Spleen (tissue), 13 donors: ENCODE data around the gene HDAC3. TPM values are rescaled to one million over a fixed set of nuclear protein-coding genes. Genes with fewer than 3 reads are reported as not detected.

Experiments used
- DNase-seq: peaks from one replicate; pipeline ENCODE4 v3.0.0-alpha.2; 2020
- H3K27ac ChIP-seq, 8 donors: fragments of 200-600 bp; sonication (generic) in 7 of 8; 1 replicate in 4 of 8; 2 replicates in 4 of 8; pipeline versions ENCODE4 v1.5.0 to v1.8.0; 2016 to 2021; ENCODE audit warnings: inconsistent platforms in 4 of 8, mild to moderate bottlenecking in 4 of 8, moderate library complexity in 1 of 8
- H3K27me3 ChIP-seq, 7 donors: fragments of 200-600 bp; sonication (generic) in 6 of 7; replicated peaks in 1 of 7; 1 replicate in 4 of 7; 2 replicates in 3 of 7; pipeline versions ENCODE4 v1.5.0 to v1.8.0; 2016 to 2021; ENCODE audit warnings: inconsistent platforms in 3 of 7, mild to moderate bottlenecking in 1 of 7
- H3K36me3 ChIP-seq, 6 donors: fragments of 200-600 bp; sonication (generic) in 5 of 6; 1 replicate in 4 of 6; 2 replicates in 2 of 6; pipeline versions ENCODE4 v1.5.0 to v1.8.0; 2016 to 2021; ENCODE audit warnings: inconsistent platforms in 2 of 6
- H3K4me1 ChIP-seq, 6 donors: fragments of 200-600 bp; sonication (generic) in 5 of 6; 1 replicate in 3 of 6; 2 replicates in 3 of 6; pipeline versions ENCODE4 v1.5.0 to v1.8.0; 2016 to 2021; ENCODE audit warnings: inconsistent platforms in 3 of 6
- H3K4me3 ChIP-seq, 8 donors: fragments of 200-600 bp; sonication (generic) in 7 of 8; 1 replicate in 4 of 8; 2 replicates in 4 of 8; pipeline versions ENCODE4 v1.5.0 to v1.8.0; 2016 to 2021; ENCODE audit warnings: inconsistent platforms in 4 of 8, mild to moderate bottlenecking in 4 of 8, moderate library complexity in 2 of 8
- H3K9me3 ChIP-seq, 8 donors: fragments of 200-600 bp; sonication (generic) in 7 of 8; 1 replicate in 4 of 8; 2 replicates in 4 of 8; pipeline versions ENCODE4 v1.5.0 to v1.8.0; 2016 to 2021; ENCODE audit warnings: inconsistent platforms in 4 of 8
- CTCF ChIP-seq, 11 experiments: fragments of 200-600 bp in 7 of 11; fragments of 450-650 bp in 4 of 11; sonication (generic) in 4 of 11; IDR thresholded peaks in 8 of 11; conservative IDR thresholded peaks in 3 of 11; 1 replicate in 7 of 11; 2 replicates in 4 of 11; pipeline versions ENCODE4 v1.4.0 to v1.8.0; 2016 to 2021; ENCODE audit warnings: antibody characterized with exemption in 11 of 11, inconsistent platforms in 4 of 11, mild to moderate bottlenecking in 1 of 11
- POLR2A ChIP-seq, 3 donors: fragments of 450-650 bp; IDR thresholded peaks; one replicate each; pipeline ENCODE4 v1.5.1; 2017; ENCODE audit warnings: antibody characterized with exemption in 3 of 3, mild to moderate bottlenecking in 1 of 3
- POLR2AphosphoS5 ChIP-seq, 3 donors: sonication (generic); formaldehyde crosslinking; IDR thresholded peaks; one replicate each; pipeline ENCODE4 v1.5.1; 2017; ENCODE audit warnings: antibody characterized with exemption in 3 of 3
- WGBS, 5 donors: extraction: QIAGEN DNeasy Blood & Tissue Kit in 3 of 5; methylation state at CpG; one replicate each; pipeline versions ENCODE4 v1.1.5 to v1.1.7; 2013 to 2018; 5-methylcytosine and 5-hydroxymethylcytosine counted together
- intact Hi-C: fragments of 100-400 bp; cut with DNase I; formaldehyde crosslinking; loops from one replicate; pipeline ENCODE4 v1.15.0; 2023; ENCODE audit warnings: low total_unique reads
- long read RNA-seq, 2 donors: transcript quantifications; one replicate each; lab custom pipeline, GENCODE V29; 2026
- polyA plus RNA-seq, 3 donors: library from polyadenylated mRNA; stranded (reverse); fragments of 200-250 nt; gene quantifications; one replicate each; pipeline ENCODE4 v1.2.1, GENCODE V29; 2013
- total RNA-seq, 7 donors: library from RNA; depleted of rRNA in 3 of 7; stranded (reverse); fragments of >200 nt in 3 of 7; fragmentation: NEBNext Ultra II Directional in 4 of 7; extraction: Animal tissue kit (Norgen Biotek cat#: 25700) in 4 of 7; gene quantifications; one replicate each; pipeline versions ENCODE4 v1.1.0 to v1.2.1, GENCODE V29; 2016 to 2021
- donor health status: healthy with polysubstance abuse.
- donor health status: DM: no; HTN: no; CAD: no; lungs with moderate emphysema.
- donor health status: DM: no; HTN: no; CAD: no.
- donor health status: Bipolar disorder and iron deficiency.
- donor health status: healthy.
- donor health status: DM: no; HTN: no; CAD: no.
- donor health status: DM: yes; HTN: yes; CAD: no.

HDAC3 gene
- total RNA-seq (10 to 100 TPM; 51.1 to 71.3 (median 60.7) TPM), polyA plus RNA-seq (100 to 1,000 TPM in 1 of 3 donors, 10 to 100 TPM in 2; 66.3 to 108 (median 89.3) TPM)
- long read RNA-seq, donor 1, partial matches to known transcripts: 0 of 7 reads
- long read RNA-seq, donor 1, other reads (novel, unspliced or antisense): 0 of 7 reads
- long read RNA-seq, donor 2, transcript HDAC3-201 (15 exons, 1,959 nt): major isoform, 20 of 21 reads
- long read RNA-seq, donor 2, partial matches to known transcripts: 0 of 21 reads
- long read RNA-seq, donor 2, other reads (novel, unspliced or antisense): 0 of 21 reads

- peak; percentile 99 for DNase-seq
- H3K36me3 ChIP-seq: peaks cover 0 to 50% (median 14%) of the 10 kb centered on the region in 6 donors
- peak within 1 kb of the TSS; percentile 54 to 96 (median 82) for H3K4me3 ChIP-seq
- whole genome bisulfite sequencing, 5 donors: 0 to 1% (median 0%) methylated on average over 10 to 55 of the region's 55 CpGs
- TF ChIP-seq POLR2AphosphoS5 (IDR thresholded peaks at IDR 0.05): peak; percentile 84 to 91 (median 89)
- peak in 2 of 3 donors; percentile 50 to 81 for TF ChIP-seq POLR2A (IDR thresholded peaks at IDR 0.05)
- TF ChIP-seq CTCF (IDR thresholded peaks at IDR 0.05 in 8 of 11, conservative IDR thresholded peaks at IDR 0.05 in 3 of 11): peak in 3 of 11 experiments; percentile 11 to 22 (median 14)
- intact Hi-C loops: no loop called here
- no peaks in the 10 kb centered on the region for H3K9me3 ChIP-seq
- H3K4me1 ChIP-seq: peaks cover 20 to 68% (median 45%) of the 10 kb centered on the region in 6 donors
- H3K27ac ChIP-seq: peak within 1 kb of the TSS; percentile 63 to 89 (median 80)
- no peaks in the 10 kb centered on the region for H3K27me3 ChIP-seq
Measured at GRCh38 chr5:141636413-141637122, at the start of gene HDAC3, which contains the start of gene RELL2. TSS of gene HDAC3 (minus strand) at chr5:141636849. CDS start at chr5:141636790, 59 bp downstream. TSS of gene RELL2 (plus strand) at chr5:141636997. CDS start at chr5:141638226, 1,229 bp downstream.

- Histone ChIP-seq H3K36me3 (no peaks in the 10 kb centered on the region), H3K27me3 (peaks cover 0 to 9% (median 0%) of the 10 kb centered on the region in 7 donors), H3K27ac (no peak overlapping the region), H3K9me3 (no peaks in the 10 kb centered on the region), H3K4me3 (no peak overlapping the region), H3K4me1 (peaks cover 12 to 42% (median 32%) of the 10 kb centered on the region in 6 donors)
- intact Hi-C loops: no loop called here
- TF ChIP-seq POLR2A (IDR thresholded peaks at IDR 0.05): no peak
- TF ChIP-seq CTCF (IDR thresholded peaks at IDR 0.05 in 8 of 11, conservative IDR thresholded peaks at IDR 0.05 in 3 of 11): no peak
- TF ChIP-seq POLR2AphosphoS5 (IDR thresholded peaks at IDR 0.05): no peak
- WGBS, 5 donors: 45 to 77% (median 67%) methylated on average over 1 of the region's 1 CpG
- no peak for DNase-seq
Measured at GRCh38 chr5:141685591-141685990, 48.9 kb upstream of the HDAC3 start.

GRCh38 chr5:141683596-141684141, 47.0 kb upstream of the HDAC3 start:
- peaks cover 0 to 14% (median 0%) of the 10 kb centered on the region in 6 donors for H3K36me3 ChIP-seq
- intact Hi-C loops: no loop called here
- TF ChIP-seq CTCF (IDR thresholded peaks at IDR 0.05 in 8 of 11, conservative IDR thresholded peaks at IDR 0.05 in 3 of 11) (no peak), POLR2AphosphoS5 (IDR thresholded peaks at IDR 0.05) (no peak), POLR2A (IDR thresholded peaks at IDR 0.05) (no peak)
- DNase-seq: peak; percentile 2
- peaks cover 12 to 57% (median 42%) of the 10 kb centered on the region in 6 donors for H3K4me1 ChIP-seq
- peak overlapping the region in 6 of 8 donors; percentile 2 to 94 (median 88) for H3K27ac ChIP-seq
- peak overlapping the region in 1 of 8 donors; percentile 68 for H3K4me3 ChIP-seq
- no peaks in the 10 kb centered on the region for H3K9me3 ChIP-seq
- H3K27me3 ChIP-seq: no peaks in the 10 kb centered on the region
